HG03442 (cell line): ENCODE results near the gene MAPKBP1.
"Not testable (repeated sequence)": the region's sequence is repeated elsewhere in the genome, so short reads cannot be mapped to it uniquely, and the experiment has no call there.

ENCODE experiments used
- ATAC-seq: cut with Tn5 transposase; IDR thresholded peaks from one replicate; pipeline ENCODE4 v1.9.1; 2021; ENCODE audit warnings: mild to moderate bottlenecking, moderate library complexity; ENCODE audit not compliant: unreplicated experiment

MAPKBP1 gene

DNA sequence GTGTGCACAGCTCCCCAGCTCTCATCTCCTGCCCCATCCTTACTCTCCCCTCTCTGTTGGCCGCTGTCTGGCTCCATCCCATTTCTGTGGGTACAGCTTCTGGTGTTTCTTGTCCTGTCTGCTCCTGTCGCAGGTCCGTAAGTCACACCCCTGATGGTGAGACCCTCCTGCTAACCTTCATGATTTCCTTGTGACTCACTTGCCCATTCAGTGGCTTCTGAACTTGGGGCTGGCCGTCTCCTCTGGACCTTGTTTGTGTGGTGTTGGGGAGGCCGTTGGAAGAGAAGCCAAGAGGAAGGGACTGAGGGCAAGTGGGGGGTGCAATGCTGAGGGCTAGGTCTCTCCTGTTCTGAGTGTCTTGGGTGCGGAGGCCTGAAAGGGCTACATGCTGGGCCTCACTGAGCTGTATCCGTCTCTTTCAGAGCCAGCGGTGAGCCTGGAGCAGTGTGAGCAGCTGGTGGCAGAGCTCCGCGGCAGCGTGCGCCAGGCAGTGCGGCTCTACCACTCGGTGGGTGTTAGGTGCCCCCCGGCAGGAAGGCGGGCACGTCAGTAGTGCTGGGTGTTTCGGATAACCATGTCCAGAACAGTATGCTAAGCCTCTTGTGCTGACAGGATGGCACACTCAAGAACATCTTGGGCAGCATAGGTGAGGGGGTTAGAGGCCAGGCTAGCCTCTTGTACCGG, 49.9 kb downstream of the MAPKBP1 start:
- no peak for ATAC-seq

DNA sequence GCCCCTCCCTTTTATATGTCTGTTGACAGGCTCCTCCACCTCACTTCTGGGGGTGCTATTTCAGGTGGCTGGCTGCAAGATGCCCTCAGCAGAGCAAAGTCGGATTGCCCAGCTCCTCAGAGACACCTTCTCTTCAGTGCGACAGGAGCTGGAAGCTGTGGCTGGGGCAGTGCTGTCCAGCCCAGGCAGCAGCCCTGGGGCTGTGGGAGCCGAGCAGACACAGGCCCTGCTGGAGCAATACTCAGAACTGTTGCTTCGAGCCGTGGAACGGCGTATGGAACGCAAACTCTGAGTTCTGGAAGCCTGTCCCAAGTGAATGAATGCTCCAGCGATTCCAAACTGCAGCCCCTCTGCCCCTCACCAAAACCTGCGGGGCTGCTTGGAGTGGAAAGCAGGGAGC, 50.9 kb downstream of the MAPKBP1 start:
- ATAC-seq: no peak

DNA sequence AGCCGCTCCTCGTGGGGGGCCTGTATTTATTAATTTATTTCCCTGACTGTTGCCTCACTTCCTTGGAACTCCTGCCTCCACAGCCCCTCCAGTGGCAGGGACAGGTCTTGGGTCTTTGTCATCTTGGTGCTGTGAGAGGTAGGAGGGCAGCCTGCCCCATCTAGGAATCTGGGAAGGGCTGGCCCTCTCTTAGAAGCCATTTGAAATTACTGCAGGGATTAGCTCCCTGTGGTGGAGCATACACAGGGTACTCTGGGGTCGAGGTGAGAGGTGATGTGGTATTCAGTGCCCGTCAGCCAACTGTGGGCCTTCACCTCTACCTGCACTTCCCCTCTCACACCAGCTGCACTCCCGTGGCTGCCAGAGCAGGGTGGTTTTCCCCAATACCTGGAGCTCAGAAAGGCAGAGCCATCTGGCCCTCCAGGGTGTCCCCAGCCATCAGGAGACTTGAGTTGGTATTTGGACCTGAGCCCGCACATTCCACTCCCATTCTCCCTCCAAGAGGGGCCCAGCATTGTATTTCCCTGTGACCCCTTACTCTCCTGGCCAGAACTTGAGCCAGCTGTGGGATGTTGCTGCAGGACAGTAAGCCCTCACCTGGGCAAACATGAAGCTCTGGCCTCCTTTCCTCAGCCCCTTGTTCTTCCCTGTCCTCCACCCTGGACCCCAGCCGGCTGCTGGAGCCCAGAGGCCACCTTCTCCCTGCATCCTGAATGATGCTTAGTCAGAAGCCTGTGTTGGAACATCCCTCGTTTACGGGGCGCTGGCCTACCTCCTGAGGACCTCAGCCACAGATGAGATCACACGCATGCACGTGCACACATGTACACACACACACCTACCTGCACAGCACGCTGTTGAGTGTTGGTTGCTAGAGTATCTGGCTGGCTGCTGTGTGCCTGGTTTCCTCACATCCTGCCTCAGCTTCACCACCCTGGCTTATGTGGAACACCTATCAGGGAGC, 51.6 kb downstream of the MAPKBP1 start:
- no peak for ATAC-seq

DNA sequence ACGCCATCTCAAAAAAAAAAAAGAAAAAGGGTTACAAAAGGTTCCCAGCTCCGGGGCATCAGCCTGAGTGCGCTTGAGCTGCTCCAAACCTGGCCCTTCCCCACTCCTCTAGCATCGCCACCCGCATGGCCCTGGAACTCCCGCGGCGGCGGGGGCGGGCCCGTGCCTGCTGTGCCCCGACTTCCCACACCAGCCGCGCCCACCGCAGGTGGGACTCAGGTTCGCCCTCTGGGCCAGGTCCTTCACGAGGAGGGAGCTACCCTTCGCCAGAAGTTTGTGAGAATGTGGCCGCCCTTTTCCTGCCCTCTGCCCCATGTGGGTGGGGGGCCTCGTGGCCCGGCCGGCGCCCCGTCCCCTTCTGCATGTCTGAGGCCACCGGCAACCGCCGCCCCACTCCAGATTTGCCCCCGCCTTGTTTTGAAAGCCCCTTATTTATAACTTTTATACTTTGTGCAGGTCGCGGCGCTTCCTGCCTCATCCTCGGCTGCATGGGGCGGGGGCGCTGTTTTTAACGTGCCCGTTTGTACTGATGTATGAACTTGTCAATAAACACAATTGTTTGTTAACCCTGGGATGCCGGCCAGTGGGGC, 53.1 kb downstream of the MAPKBP1 start:
- ATAC-seq: no peak

DNA sequence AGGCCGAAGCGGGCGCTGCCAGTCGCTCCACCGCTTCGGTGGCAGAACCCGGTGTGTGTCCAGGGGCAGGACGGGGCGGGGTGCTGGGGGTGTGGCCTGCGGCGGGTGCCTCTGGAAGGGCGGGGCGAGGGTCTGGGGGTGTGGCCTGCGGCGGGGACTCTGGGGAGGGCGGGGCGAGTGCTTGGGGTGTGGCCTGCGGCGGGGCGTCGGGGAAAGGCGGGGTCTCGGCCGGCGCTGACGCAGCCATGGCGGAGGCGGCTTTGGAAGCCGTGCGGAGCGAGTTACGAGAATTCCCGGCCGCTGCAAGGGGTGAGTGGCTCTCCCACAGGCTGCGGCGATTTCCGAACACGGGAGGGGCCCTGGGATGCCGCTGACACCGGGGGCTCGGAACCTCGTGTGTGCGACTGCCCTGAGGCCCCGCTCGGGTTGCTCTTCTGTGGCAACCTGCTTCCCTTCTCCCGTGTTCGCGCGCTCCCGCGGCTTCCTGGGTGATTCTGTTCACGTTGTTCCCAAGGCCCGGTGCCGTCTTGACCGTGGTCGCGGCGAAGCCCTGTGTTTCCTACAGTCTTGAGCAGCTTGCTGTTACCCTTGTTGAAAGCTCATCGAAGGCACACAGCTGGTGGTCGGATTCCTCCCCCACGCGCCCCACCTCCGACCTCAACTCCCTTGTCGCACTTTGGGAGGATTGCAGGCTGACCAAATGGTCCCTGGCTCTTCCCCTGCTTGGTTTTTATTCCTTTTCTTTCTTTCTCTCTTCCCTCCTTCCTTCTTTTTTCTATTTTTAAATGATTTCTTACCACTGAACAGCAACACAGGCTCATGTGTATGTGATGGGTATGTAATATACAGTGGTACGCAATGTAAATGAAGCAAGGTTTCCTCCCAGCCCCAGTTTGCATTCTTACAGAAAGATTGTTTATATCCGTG, 53.9 kb downstream of the MAPKBP1 start, which contains the start of gene JMJD7:
TSS of gene JMJD7 (plus strand) at position 213 of the 927 bp plus-strand sequence. CDS start at position 246, 33 bp downstream.
- peak; percentile 59 for ATAC-seq

DNA sequence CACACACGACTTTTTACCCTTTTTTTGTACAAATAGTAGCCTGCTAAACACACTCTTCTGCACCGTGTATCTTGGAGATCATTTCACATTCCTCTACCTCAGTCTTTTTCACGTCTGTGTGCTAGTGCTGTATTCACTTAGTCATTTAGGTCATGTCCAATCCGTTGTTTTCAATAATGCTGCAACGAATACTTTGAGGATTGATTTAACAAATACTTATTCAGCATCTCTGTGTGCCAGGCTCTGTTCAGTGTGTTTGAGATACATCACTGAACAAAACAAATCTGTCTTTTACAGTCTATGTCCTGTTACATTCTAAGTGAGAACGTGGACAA, 54.5 kb downstream of the MAPKBP1 start:
- ATAC-seq: no peak

DNA sequence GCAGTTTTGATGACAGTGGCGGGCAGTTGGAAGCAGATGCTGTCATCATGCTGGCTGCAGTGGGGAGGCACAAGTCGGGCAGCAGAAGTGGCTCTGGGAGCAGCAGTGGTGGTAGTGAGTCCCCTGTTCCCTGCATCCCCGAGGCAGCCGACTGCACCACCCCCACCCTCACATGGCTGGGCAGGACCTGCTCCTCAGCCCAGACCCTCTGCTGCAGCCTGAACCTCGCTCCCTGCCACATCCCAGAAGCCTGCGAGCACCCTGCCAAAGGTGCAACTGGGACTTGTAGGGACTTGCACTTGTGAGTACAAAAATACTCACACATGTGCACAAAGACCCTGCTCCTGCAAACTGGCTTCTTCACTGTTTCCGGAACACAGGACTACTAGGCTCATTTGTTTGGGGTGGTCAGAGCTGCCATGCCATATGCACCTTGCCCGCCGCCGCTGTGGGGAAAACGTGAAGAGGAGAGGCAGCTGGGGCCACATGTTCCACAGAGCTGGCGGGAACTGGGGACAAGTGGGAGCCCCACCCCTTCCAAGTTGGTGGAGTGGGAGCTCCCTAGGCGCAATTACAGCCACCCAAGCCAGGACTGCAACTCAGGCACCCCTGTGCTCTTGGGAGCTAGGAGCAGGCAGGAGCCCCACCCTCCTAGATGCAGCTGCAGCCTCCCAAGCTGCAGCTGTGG, 55.8 kb downstream of the MAPKBP1 start:
- ATAC-seq: no peak

DNA sequence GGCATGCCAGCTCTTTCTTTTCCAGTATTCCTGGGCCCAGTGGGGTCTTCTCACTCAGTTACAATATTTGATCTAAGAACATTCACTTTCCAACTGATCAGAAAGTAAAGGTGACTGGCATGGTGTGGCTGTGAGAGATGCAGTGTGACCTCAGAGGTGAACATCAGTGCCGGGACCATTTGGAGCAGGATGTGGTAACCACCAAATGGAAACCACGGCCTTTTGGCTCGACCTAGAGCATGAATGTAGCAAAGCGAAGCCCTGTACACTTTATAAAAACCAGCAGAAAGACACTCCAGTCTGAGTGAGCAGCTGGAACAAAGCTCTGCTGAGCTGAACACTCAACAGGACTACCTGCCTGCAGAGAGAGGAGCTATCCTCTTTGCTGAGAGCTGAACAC, 57.0 kb downstream of the MAPKBP1 start:
- ATAC-seq: not testable (repeated sequence)

DNA sequence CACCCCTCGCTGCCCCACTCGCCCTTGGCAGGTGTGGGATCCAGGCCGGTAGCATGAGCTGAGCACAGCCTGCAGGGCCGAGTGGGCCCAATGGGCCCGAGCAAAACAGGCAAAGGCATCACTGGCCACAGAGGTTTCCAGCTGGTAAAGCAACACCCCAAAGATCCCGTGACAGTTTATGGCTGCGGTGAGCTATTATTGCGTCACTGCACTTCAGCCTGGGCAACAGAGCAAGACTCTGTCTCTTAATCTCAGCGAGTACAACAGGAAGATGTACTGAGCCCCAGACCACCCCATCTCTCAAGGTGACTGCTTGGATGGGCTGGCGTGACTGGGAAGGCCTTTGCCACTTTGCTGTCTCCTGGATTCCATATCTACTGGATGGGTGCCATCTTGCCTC, 57.9 kb downstream of the MAPKBP1 start:
- no peak for ATAC-seq

DNA sequence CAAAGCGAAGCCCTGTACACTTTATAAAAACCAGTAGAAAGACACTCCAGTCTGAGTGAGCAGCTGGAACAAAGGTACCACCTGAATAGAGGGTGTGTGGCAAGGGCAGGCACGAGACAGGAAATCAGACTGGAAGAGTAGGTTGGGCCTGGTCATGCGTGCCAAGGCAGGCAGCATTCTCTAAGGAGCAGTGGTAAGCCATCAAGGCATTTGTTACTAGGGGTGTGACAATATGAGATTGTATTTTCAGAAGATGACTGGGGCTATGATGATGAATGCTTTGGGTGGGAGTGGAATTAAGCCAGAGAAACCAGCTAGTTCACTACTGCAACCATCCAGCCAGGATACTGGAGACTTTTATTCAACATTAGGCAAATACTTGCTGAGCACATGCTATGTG, 58.6 kb downstream of the MAPKBP1 start:
- no peak for ATAC-seq

DNA sequence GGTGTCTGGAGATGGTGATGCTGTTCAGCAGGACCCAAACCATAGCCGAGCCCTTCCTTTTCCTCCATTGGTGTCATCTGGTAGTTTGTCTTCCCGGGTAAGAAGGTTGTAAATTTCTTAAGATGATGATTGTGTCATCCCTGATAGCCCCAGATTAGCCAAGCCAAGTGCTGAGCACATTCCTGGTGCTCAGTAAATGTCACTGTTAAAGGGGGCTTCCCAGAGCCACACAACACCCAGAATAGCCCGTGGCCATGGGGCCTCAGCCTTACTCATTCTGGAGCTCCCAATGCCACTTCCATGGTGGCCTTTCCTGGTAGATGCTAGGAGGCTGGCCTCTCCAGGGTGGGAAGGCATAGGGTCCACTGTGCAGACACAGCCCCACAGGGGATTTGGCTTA, 59.8 kb downstream of the MAPKBP1 start:
- ATAC-seq: no peak

DNA sequence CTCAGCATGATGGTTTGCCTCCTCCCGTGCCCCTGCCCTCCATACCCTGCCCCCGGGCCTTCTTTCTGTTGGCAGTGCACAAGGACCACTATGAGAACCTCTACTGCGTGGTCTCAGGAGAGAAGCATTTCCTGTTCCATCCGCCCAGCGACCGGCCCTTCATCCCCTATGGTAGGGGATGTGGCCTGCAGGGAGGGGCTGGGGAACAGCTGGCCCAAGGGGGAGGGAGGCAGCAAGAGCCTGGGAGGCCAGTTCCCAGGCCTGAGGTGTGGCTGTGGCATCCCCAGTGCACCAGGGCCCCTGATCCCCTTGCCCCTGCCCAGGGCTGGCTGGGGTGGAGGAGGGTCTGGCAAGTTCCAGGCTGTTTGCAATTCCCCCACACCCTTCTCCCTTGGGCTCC, 61.8 kb downstream of the MAPKBP1 start:
- no peak for ATAC-seq

DNA sequence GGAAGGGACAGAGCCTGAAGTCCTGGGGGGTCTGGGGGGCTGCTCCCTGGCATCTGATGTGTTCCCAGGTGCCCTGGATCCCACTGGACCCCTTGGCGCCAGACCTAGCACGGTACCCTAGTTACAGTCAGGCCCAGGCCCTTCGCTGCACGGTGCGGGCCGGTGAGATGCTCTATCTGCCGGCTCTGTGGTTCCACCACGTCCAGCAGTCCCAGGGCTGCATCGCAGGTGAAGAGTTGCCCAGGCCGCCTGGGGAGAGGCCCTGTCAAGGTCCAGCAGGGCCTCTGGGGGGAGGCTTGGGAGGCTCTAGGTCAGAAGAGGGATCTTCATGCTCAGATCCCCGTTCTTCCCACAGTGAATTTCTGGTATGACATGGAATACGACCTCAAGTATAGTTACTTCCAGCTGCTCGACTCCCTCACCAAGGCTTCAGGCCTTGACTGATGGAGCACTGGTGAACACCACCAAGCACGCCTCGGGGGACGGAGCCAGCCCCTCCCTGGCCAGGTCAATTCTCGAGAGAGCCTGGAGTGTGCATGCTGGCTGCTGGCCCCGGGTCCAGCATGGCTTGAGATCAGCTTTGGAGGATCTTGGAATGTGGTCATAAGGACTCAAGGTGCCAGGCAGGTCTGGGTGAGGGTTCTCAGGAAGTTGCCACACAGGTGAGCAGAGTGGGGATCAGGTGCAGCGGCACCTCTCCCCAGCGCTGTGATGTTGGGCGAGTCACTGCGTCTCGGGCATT, 62.6 kb downstream of the MAPKBP1 start:
- no peak for ATAC-seq

DNA sequence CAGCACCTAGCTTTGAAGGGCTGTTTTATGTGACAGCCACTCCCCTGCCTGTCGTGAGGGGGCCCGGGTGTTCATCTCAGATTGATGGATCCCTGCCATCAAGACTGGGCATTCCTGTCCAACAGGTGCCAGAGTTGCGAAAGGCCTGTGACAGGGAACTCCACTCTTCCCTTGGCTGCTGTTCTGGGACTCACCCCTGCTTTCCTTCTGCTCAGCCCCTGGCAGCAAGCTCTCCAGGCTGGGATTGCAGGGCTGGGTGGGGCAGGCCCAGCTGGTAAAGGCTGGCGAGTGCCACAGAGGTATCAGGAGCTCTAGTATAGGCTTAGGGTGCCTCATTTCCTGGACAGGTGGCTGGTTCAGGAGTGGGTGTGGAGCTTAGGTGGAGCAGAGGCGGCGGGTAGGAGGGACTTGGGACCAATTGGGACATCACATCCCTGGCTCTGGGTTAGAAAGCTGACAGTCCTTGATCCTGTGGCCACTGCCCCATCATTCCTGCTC, 64.2 kb downstream of the MAPKBP1 start, which contains the start of gene PLA2G4B:
TSS of gene PLA2G4B (plus strand) at position 448 of the 498 bp plus-strand sequence. CDS start 67 bp downstream, outside the sequence.
- ATAC-seq: no peak

DNA sequence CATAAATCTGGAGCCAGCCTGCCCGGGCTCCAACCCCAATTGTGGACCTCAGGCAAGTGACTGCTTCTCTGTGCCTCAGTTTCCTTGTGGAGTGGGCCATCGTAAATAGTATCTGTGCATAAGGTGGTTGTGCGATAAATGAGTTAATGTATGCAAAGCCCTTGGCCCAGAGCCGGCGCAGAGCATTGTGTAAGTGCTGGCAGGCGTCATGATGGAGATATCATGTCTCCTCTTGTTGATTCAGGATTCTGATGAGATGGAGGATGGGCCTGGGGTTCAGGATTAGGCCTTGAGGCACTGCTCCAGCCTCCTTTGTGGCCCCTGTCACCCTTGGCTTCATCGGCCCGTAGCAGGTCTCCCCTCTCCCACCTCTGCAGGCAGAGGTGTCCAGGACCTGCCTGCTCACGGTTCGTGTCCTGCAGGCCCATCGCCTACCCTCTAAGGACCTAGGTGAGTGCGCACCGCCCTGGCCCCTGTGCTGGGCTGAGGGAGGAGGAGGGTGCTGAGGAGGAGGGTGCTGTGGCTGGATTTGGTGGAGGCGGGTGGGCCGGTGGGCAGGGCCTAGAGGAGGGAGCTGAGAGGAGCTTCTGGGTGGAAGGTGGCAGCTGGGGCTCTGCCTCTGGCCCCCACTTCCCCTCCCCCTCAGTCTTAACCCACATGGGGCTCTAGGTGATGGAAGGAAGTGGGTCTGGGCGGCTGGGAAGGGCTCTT, 65.7 kb downstream of the MAPKBP1 start:
- no peak for ATAC-seq

DNA sequence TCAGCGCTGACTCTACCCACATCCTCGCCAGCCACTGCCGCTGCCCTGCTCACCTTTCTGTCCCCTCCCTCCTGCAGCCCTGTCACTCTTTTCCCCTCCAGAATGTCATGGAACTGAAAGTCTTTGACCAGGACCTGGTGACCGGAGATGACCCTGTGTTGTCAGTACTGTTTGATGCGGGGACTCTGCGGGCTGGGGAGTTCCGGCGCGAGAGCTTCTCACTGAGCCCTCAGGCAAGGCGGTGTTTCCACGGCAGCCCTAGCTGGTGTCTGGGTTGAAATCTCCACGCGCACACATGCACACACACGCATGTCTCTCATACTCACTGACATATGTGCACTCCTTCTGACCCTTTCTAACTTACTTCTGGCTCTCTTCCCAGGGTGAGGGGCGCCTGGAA, 66.4 kb downstream of the MAPKBP1 start:
- no peak for ATAC-seq

DNA sequence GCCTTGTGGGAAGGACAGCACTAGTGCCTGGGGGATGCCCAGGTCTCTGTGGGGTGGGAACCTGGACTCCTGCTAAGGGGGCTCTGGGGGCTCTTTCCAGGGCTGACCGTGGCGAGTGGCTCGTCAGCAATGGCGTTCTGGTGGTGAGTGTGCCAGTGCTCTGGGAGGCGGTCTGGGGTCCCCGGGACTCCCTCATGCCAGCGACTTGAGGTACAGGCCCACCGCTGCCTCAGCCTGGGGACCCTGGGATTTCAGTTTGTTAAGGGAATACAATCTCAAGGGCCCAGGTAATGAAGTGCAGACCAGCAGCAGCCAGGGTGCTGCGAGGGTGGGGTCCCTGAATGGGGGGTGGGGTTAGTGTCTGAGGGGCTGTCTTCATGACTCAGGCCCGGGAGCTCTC, 66.8 kb downstream of the MAPKBP1 start:
- ATAC-seq: no peak

DNA sequence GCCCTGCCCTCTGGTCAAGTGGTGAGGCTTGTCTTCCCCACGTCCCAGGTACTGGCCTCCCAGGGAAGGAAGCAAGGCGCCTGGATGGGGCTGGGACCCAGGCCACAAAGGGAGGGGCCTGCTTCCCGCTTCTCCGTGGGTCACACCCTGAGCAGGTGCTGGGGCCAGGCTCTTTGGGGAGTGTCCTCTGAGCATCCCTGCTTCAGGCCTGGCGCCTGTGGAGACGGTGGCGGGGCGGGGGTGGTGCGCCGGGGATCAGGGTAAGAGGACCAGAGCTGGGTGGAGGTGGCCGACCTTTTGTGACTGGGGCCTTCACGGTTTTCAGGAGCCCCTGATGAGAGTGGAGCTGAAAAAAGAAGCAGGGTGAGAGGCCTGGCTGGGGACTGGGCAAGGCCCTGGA, 67.9 kb downstream of the MAPKBP1 start:
- no peak for ATAC-seq
